Putamen (tissue), 1 donor: ENCODE results near the gene LETM1.

Source experiments
- DNase-seq: peaks from one replicate; pipeline ENCODE4 v3.0.0-alpha.2; 2016; ENCODE audit warnings: low spot score

Gene LETM1

DNA sequence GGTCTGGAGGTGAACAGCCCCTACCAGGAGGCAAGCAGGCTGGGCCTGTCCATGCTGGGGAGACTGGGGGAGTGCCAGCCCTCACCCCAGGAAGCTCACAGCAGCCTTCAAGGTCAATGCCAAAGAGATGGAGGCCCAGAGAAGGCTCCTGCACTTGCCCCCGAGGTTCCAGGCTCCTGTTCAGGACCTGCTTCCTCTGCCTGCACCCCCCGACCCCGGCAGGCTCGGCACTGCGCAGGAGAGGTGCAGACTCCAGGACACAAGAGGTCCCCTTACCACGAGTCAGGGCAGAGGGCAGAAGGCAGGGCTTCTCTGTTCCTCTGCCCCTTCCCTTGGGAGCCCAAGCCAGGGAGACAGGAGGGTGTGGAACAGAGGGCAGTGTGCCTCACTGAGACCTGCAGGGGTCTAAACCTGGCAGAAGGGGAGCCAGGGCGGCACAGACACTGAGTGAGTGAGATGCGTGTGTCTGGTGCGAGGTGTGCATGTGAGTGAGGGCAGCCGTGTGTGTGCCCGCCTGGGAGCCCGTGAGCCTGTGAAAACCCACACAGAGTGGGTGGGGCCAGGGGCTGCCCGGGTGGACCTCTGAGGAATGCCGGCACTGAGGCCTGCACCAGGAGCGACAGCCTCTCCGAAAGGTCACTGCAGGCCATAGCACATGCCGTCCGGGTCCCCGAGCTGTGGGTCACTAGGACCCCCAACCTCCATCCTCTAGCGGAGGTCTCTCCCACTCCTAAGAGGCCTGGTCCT, 93.5 kb downstream of the LETM1 start:
- no peak for DNase-seq
